Mesothelial cell of epicardium (in vitro differentiated cells): ENCODE data around the gene RBP7. TPM values are rescaled to one million over a fixed set of nuclear protein-coding genes. Genes with fewer than 3 reads are reported as not detected.

Source experiments
- DNase-seq, 2 experiments: peaks; one replicate each; pipeline ENCODE4 v3.0.0; 2021; ENCODE audit warnings: low spot score in 2 of 2; ENCODE audit not compliant: unreplicated experiment in 2 of 2
- H3K27ac Mint-ChIP-seq: 2 replicates; pipeline ENCODE4 v1.8.0; 2021; ENCODE audit warnings: mixed read lengths
- H3K27me3 Mint-ChIP-seq: 2 replicates; pipeline ENCODE4 v1.8.0; 2021; ENCODE audit warnings: low read depth, mixed read lengths
- H3K36me3 Mint-ChIP-seq: 2 replicates; pipeline ENCODE4 v1.8.0; 2021; ENCODE audit warnings: mixed read lengths
- H3K4me1 Mint-ChIP-seq: 2 replicates; pipeline ENCODE4 v1.8.0; 2021; ENCODE audit warnings: mixed read lengths
- H3K4me3 Mint-ChIP-seq: 2 replicates; pipeline ENCODE4 v1.8.0; 2021; ENCODE audit warnings: mild to moderate bottlenecking, moderate library complexity, mixed read lengths
- H3K9me3 Mint-ChIP-seq: 2 replicates; pipeline ENCODE4 v1.8.0; 2021; ENCODE audit warnings: mixed read lengths
- CTCF ChIP-seq: fragments of 200-600 bp; sonication (generic); IDR thresholded peaks from one replicate; pipeline ENCODE4 v1.5.0; 2021; ENCODE audit warnings: antibody characterized with exemption; ENCODE audit not compliant: unreplicated experiment
- total RNA-seq: library from RNA; stranded (reverse); gene quantifications from 3 replicates; pipeline ENCODE4 v1.2.1, GENCODE V29; 2021

Gene RBP7
- total RNA-seq, 1 donor from 2014 or later, result 2.3 TPM

- Mint-ChIP-seq H3K9me3 (no peaks in the 10 kb centered on the region), H3K36me3 (no peaks in the 10 kb centered on the region), H3K27ac (peak overlapping the region; percentile 94), H3K4me3 (peak overlapping the region; percentile 77), H3K27me3 (no peaks in the 10 kb centered on the region), H3K4me1 (peaks cover 37% of the 10 kb centered on the region)
- no peak for TF ChIP-seq CTCF
- DNase-seq, result no peak
These were observed 36.4 kb downstream of the RBP7 start for GRCh38 chr1:10033359-10033845.

- peaks cover 10% of the 10 kb centered on the region for H3K36me3 Mint-ChIP-seq
These were observed 45.7 kb downstream of the RBP7 start for GRCh38 chr1:10042746-10043145.

GRCh38 chr1:10045480-10046355 is 48.7 kb downstream of the RBP7 start:
- TF ChIP-seq CTCF, result no peak
- Mint-ChIP-seq H3K36me3 (peaks cover 13% of the 10 kb centered on the region), H3K9me3 (no peaks in the 10 kb centered on the region), H3K4me3 (no peak overlapping the region), H3K27ac (peak overlapping the region; percentile 77), H3K4me1 (peaks cover 29% of the 10 kb centered on the region), H3K27me3 (no peaks in the 10 kb centered on the region)
- no peak for DNase-seq

More at GRCh38 chr1:10042746-10043145, 45.7 kb downstream of the RBP7 start:
- H3K4me1 Mint-ChIP-seq, result peaks cover 25% of the 10 kb centered on the region
- H3K9me3 Mint-ChIP-seq, result no peaks in the 10 kb centered on the region
- no peak for DNase-seq
- no peak for TF ChIP-seq CTCF
- no peak overlapping the region for H3K27ac Mint-ChIP-seq
- H3K27me3 Mint-ChIP-seq, result no peaks in the 10 kb centered on the region
- H3K4me3 Mint-ChIP-seq, result no peak overlapping the region

- Mint-ChIP-seq H3K27me3 (no peaks in the 10 kb centered on the region), H3K27ac (peak overlapping the region; percentile 77), H3K36me3 (peaks cover 13% of the 10 kb centered on the region), H3K4me1 (peaks cover 29% of the 10 kb centered on the region), H3K4me3 (no peak overlapping the region), H3K9me3 (no peaks in the 10 kb centered on the region)
- no peak for DNase-seq
- TF ChIP-seq CTCF, result no peak
These were observed 49.5 kb downstream of the RBP7 start for GRCh38 chr1:10046356-10047085.

- H3K27me3 Mint-ChIP-seq, result no peaks in the 10 kb centered on the region
- DNase-seq, result no peak
- no peak for TF ChIP-seq CTCF
- peak overlapping the region; percentile 11 for H3K27ac Mint-ChIP-seq
- H3K36me3 Mint-ChIP-seq, result peaks cover 9% of the 10 kb centered on the region
- peaks cover 29% of the 10 kb centered on the region for H3K4me1 Mint-ChIP-seq
- H3K9me3 Mint-ChIP-seq, result no peaks in the 10 kb centered on the region
- no peak overlapping the region for H3K4me3 Mint-ChIP-seq
These were observed 51.6 kb downstream of the RBP7 start for GRCh38 chr1:10048601-10049000.
